Trophoblast cell (in vitro differentiated cells and primary cell): ENCODE data around the gene WDR81.
"Not testable (repeated sequence)": the region's sequence is repeated elsewhere in the genome, so short reads cannot be mapped to it uniquely, and the experiment has no call there.

ENCODE experiments used
- DNase-seq, 2 donors: peaks; one replicate each; pipeline ENCODE4 v3.0.0-alpha.2; 2016
- H2AFZ ChIP-seq: 2 replicates; pipeline ENCODE4 v1.6.1; 2013; ENCODE audit warnings: low read length, moderate library complexity, mild to moderate bottlenecking; ENCODE audit not compliant: insufficient read depth, poor library complexity
- H2AK5ac ChIP-seq: 2 replicates; pipeline ENCODE4 v1.6.1; 2013; ENCODE audit warnings: mild to moderate bottlenecking, low read length
- H2BK120ac ChIP-seq: 2 replicates; pipeline ENCODE4 v1.6.1; 2013; ENCODE audit warnings: low read length, mild to moderate bottlenecking, moderate library complexity; ENCODE audit not compliant: insufficient read depth, poor library complexity
- H2BK12ac ChIP-seq: 2 replicates; pipeline ENCODE4 v1.6.1; 2013; ENCODE audit warnings: mild to moderate bottlenecking, low read length, moderate library complexity
- H2BK5ac ChIP-seq: 2 replicates; pipeline ENCODE4 v1.6.1; 2013; ENCODE audit warnings: low read length, low read depth, moderate library complexity, mild to moderate bottlenecking; ENCODE audit not compliant: poor library complexity
- H3K14ac ChIP-seq: 2 replicates; pipeline ENCODE4 v1.6.1; 2013; ENCODE audit warnings: mild to moderate bottlenecking, low read length
- H3K18ac ChIP-seq: 2 replicates; pipeline ENCODE4 v1.6.1; 2013; ENCODE audit warnings: mild to moderate bottlenecking, low read length
- H3K23ac ChIP-seq: 2 replicates; pipeline ENCODE4 v1.6.1; 2013; ENCODE audit warnings: low read length
- H3K27ac ChIP-seq: 2 replicates; pipeline ENCODE4 v1.5.1; 2013; ENCODE audit warnings: low read depth, mild to moderate bottlenecking, inconsistent platforms, low read length, moderate library complexity
- H3K27me3 ChIP-seq: 2 replicates; pipeline ENCODE4 v1.6.1; 2013; ENCODE audit warnings: inconsistent platforms, mild to moderate bottlenecking, low read length, moderate library complexity; ENCODE audit not compliant: insufficient read depth
- H3K36me3 ChIP-seq, 2 experiments: 1 replicate in 1 of 2; 2 replicates in 1 of 2; pipeline ENCODE4 v1.6.1; 2013; ENCODE audit warnings: low read length in 2 of 2, mild to moderate bottlenecking in 2 of 2, moderate library complexity in 1 of 2; ENCODE audit not compliant: insufficient read depth in 2 of 2, control insufficient read depth in 1 of 2
- H3K4ac ChIP-seq: 2 replicates; pipeline ENCODE4 v1.6.1; 2013; ENCODE audit warnings: low read depth, mild to moderate bottlenecking, low read length, moderate library complexity
- H3K4me1 ChIP-seq, 2 experiments: 1 replicate in 1 of 2; 2 replicates in 1 of 2; pipeline ENCODE4 v1.6.1; 2013; ENCODE audit warnings: low read length in 2 of 2, mild to moderate bottlenecking in 2 of 2, moderate library complexity in 1 of 2; ENCODE audit not compliant: insufficient read depth in 2 of 2, control insufficient read depth in 1 of 2
- H3K4me2 ChIP-seq: 2 replicates; pipeline ENCODE4 v1.6.1; 2013; ENCODE audit warnings: inconsistent platforms, mild to moderate bottlenecking, low read length, moderate library complexity
- H3K4me3 ChIP-seq: 2 replicates; pipeline ENCODE4 v1.5.1; 2013; ENCODE audit warnings: mild to moderate bottlenecking, low read depth, low read length, inconsistent platforms
- H3K79me1 ChIP-seq: one replicate; pipeline ENCODE4 v1.6.1; 2013; ENCODE audit warnings: low read length
- H3K79me2 ChIP-seq: 2 replicates; pipeline ENCODE4 v1.6.1; 2013; ENCODE audit warnings: low read length, mild to moderate bottlenecking; ENCODE audit not compliant: control insufficient read depth, insufficient read depth, poor library complexity
- H3K9ac ChIP-seq: 2 replicates; pipeline ENCODE4 v1.6.1; 2013; ENCODE audit warnings: mild to moderate bottlenecking, low read length
- H3K9me3 ChIP-seq: 2 replicates; pipeline ENCODE4 v1.6.1; 2013; ENCODE audit warnings: low read depth, mild to moderate bottlenecking, control low read depth, inconsistent platforms, low read length; ENCODE audit not compliant: insufficient read depth
- H4K12ac ChIP-seq: 2 replicates; pipeline ENCODE4 v1.6.1; 2013; ENCODE audit warnings: low read depth, mild to moderate bottlenecking, low read length, moderate library complexity
- H4K8ac ChIP-seq: 2 replicates; pipeline ENCODE4 v1.6.1; 2013; ENCODE audit warnings: low read depth, mild to moderate bottlenecking, low read length, moderate library complexity
- H4K91ac ChIP-seq: one replicate; pipeline ENCODE4 v1.6.1; 2013; ENCODE audit warnings: low read depth, mild to moderate bottlenecking, low read length, moderate library complexity
- WGBS: extraction: QIAGEN DNeasy Blood & Tissue Kit; methylation state at CpG from one replicate; pipeline ENCODE4 v1.1.7; 2013; ENCODE audit warnings: missing lambda C conversion rate; ENCODE audit not compliant: insufficient read length, insufficient coverage; ENCODE audit errors: extremely low coverage; 5-methylcytosine and 5-hydroxymethylcytosine counted together

The WDR81 gene

DNA sequence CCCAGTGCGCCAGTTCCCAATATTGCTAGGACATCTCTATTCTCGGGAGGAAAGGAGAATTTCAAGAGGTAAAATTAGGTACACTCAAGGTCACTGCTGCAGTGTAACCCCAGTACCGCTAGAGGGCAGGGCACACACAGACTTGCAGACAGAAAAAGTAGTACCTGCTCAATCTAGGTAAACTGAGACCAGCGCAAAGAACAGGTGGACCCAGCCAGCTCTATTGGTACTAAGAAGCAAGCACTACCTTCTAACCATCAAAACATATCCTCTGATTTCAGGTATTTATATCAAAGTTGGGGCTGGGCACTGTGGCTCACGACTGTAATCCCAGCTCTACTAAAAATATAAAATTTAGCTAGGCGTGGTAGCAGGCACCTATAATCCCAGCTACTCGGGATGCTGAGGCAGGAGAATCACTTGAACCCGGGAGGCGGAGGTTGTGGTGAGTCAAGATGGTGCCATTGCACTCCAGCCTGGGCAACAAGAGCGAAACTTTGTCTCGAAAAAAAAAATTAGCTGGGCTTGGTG lies 3.6 kb upstream of the WDR81 start:
- no CpG with 5 or more reads among the region's 11 CpGs for WGBS
- Histone ChIP-seq H3K9ac (no peak overlapping the region), H4K91ac (no peak overlapping the region), H2BK5ac (no peak overlapping the region), H3K18ac (no peak overlapping the region), H3K23ac (no peak overlapping the region), H3K27ac (no peak overlapping the region), H3K14ac (no peak overlapping the region), H2AFZ (no peak overlapping the region), H2BK120ac (no peak overlapping the region), H3K4me1 (peaks cover 12 to 16% of the 10 kb centered on the region in 2 experiments), H4K12ac (no peak overlapping the region), H3K4me2 (no peak overlapping the region), H4K8ac (no peak overlapping the region), H3K79me1 (peaks cover 21% of the 10 kb centered on the region), H3K36me3 (no peaks in the 10 kb centered on the region), H3K79me2 (peaks cover 13% of the 10 kb centered on the region), H3K9me3 (peaks cover 2% of the 10 kb centered on the region), H2BK12ac (no peak overlapping the region), H3K27me3 (no peaks in the 10 kb centered on the region), H3K4ac (no peak overlapping the region), H2AK5ac (no peak overlapping the region), H3K4me3 (no peak overlapping the region)
- DNase-seq = peak; percentile 51 to 84

DNA sequence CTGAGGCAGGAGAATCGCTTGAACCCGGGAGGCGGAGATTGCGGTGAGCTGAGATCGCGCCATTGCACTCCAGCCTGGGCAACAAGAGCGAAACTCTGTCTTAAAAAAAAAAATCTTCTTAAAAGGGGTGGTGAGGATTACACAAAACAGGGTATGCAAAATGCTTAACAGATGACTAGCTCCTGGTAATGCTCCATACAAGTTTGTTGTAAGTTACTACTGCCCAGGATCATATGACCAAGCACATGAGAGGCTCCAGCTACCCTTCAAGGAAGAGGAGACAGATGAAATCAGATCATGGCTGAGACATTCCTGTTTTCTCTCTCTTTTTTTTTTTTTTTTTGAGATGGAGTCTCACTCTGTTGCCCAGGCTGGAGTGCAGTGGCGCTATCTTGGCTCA lies 2.5 kb upstream of the WDR81 start:
- H3K79me1 ChIP-seq = peaks cover 16% of the 10 kb centered on the region
- not testable (repeated sequence) for H3K9ac ChIP-seq, H3K14ac ChIP-seq, H2BK12ac ChIP-seq, H2AFZ ChIP-seq, H2BK5ac ChIP-seq, H3K4me2 ChIP-seq, H3K4me3 ChIP-seq, H3K9me3 ChIP-seq, H3K79me2 ChIP-seq, H4K8ac ChIP-seq, H3K27ac ChIP-seq, H3K36me3 ChIP-seq, H2BK120ac ChIP-seq, H2AK5ac ChIP-seq, H3K4ac ChIP-seq, H4K91ac ChIP-seq, H3K23ac ChIP-seq, H3K27me3 ChIP-seq, H3K18ac ChIP-seq, H4K12ac ChIP-seq
- DNase-seq = peak in 1 of 2 donors; percentile 16
- H3K4me1 ChIP-seq = peaks cover 12 to 16% of the 10 kb centered on the region in 2 experiments
- WGBS = no CpG with 5 or more reads among the region's 8 CpGs

- peak overlapping the region; percentile 64 for H4K8ac ChIP-seq
- peaks cover 2 to 4% of the 10 kb centered on the region in 2 experiments for H3K36me3 ChIP-seq
- H3K79me2 ChIP-seq = peaks cover 5% of the 10 kb centered on the region
- peak overlapping the region; percentile 46 for H2AFZ ChIP-seq
- no peaks in the 10 kb centered on the region for H3K27me3 ChIP-seq
- H3K9me3 ChIP-seq = peaks cover 4% of the 10 kb centered on the region
- no peak for DNase-seq
- peak overlapping the region; percentile 51 for H4K12ac ChIP-seq
- H2BK12ac ChIP-seq = peak overlapping the region; percentile 14
- peak overlapping the region; percentile 54 for H3K4ac ChIP-seq
- H2BK120ac ChIP-seq = peak overlapping the region; percentile 3
- peak overlapping the region; percentile 16 for H3K9ac ChIP-seq
- H3K23ac ChIP-seq = no peak overlapping the region
- H3K4me3 ChIP-seq = peak overlapping the region; percentile 71
- peak overlapping the region; percentile 19 for H3K27ac ChIP-seq
- H2AK5ac ChIP-seq = no peak overlapping the region
- H2BK5ac ChIP-seq = no peak overlapping the region
- H3K4me2 ChIP-seq = peak overlapping the region; percentile 70
- H3K14ac ChIP-seq = peak overlapping the region; percentile 63
- peaks cover 9 to 13% of the 10 kb centered on the region in 2 experiments for H3K4me1 ChIP-seq
- peak overlapping the region; percentile 47 for H4K91ac ChIP-seq
- WGBS = no CpG with 5 or more reads among the region's 51 CpGs
- peaks cover 8% of the 10 kb centered on the region for H3K79me1 ChIP-seq
- peak overlapping the region; percentile 26 for H3K18ac ChIP-seq
These were observed 551 bp downstream of the WDR81 start for GRCh38 chr17:1724869-1725641.

- H3K4me1 ChIP-seq = peaks cover 9 to 13% of the 10 kb centered on the region in 2 experiments
- H3K27me3 ChIP-seq = no peaks in the 10 kb centered on the region
These were observed 1.4 kb downstream of the WDR81 start for GRCh38 chr17:1725642-1726511.

More at GRCh38 chr17:1725642-1726511, 1.4 kb downstream of the WDR81 start:
- H3K4ac ChIP-seq = no peak overlapping the region
- no peak overlapping the region for H2BK12ac ChIP-seq
- H4K91ac ChIP-seq = no peak overlapping the region
- no peak overlapping the region for H3K4me3 ChIP-seq
- no peak overlapping the region for H2BK5ac ChIP-seq
- H3K4me2 ChIP-seq = no peak overlapping the region
- H3K9me3 ChIP-seq = peaks cover 4% of the 10 kb centered on the region
- no peak overlapping the region for H3K9ac ChIP-seq
- H3K27ac ChIP-seq = no peak overlapping the region
- H3K36me3 ChIP-seq = peaks cover 2 to 4% of the 10 kb centered on the region in 2 experiments
- no CpG with 5 or more reads among the region's 54 CpGs for WGBS
- no peak for DNase-seq
- peak overlapping the region; percentile 11 for H2AK5ac ChIP-seq
- peaks cover 5% of the 10 kb centered on the region for H3K79me2 ChIP-seq
- H3K14ac ChIP-seq = no peak overlapping the region
- H3K23ac ChIP-seq = no peak overlapping the region
- H4K8ac ChIP-seq = no peak overlapping the region
- H2AFZ ChIP-seq = no peak overlapping the region
- peaks cover 8% of the 10 kb centered on the region for H3K79me1 ChIP-seq
- no peak overlapping the region for H2BK120ac ChIP-seq
- H3K18ac ChIP-seq = no peak overlapping the region
- peak overlapping the region; percentile 2 for H4K12ac ChIP-seq
